ENCODE data around the gene CREM.

Gene CREM

GRCh38 chr10:35140126-35140525, 13.5 kb downstream of the CREM start:
- DNase-seq (ENCODE audit: insufficient read length), result no peak
- TF ChIP-seq POLR2AphosphoS5 (IDR thresholded peaks at IDR 0.05; ENCODE audit: low read depth, low read length) (no peak), TAF1 (IDR thresholded peaks at IDR 0.05; ENCODE audit: borderline replicate concordance, low read depth, low read length) (no peak), POLR2A (IDR thresholded peaks at IDR 0.05; ENCODE audit: low read depth, low read length) (no peak)
- no peak for FAIRE-seq

DNA sequence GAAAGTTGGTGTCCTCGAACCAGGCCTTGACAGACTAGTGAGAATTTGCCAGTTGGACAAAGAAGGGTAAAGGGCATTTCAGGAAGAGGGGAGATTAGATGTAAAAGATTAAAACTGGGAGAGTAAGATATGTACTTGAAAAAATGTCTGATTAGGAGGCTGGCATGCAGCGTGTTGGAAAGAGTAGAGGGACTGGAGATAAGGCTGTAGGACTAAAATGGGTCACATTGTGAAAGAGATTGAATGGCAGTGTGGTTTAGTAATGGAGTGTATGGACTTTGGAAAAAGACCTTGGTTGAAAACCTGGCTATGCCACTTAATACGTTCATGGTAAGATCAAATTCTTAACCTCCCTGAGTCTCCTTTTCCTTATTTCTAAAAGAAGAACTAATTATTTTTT, 14.1 kb downstream of the CREM start:
- FAIRE-seq (no peak), DNase-seq (ENCODE audit: insufficient read length) (no peak)
- no peak for TF ChIP-seq POLR2A (IDR thresholded peaks at IDR 0.05; ENCODE audit: low read depth, low read length)
- no peak for TF ChIP-seq TAF1 (IDR thresholded peaks at IDR 0.05; ENCODE audit: borderline replicate concordance, low read depth, low read length)
- TF ChIP-seq POLR2AphosphoS5 (IDR thresholded peaks at IDR 0.05; ENCODE audit: low read depth, low read length), result no peak

DNA sequence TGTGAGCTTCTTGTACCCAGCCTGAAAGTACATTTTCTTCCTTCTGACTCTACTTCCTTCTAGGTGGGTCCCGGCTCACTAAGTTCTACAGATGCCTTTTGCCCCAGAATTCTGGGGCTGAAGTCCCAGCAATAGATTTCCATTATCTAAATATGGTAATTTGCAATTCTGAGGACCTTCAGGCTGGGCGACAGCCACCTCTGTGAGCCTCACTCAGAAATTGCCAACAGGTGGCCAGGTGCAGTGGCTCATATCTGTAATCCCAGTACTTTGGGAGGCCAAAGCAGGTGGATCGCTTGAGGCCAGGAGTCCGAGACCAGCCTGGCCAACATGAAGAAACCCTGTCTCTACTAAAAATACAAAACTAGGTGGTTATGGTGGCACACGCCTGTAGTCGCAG, 23.7 kb downstream of the CREM start:
- TF ChIP-seq TAF1 (IDR thresholded peaks at IDR 0.05; ENCODE audit: borderline replicate concordance, low read depth, low read length) (no peak), POLR2AphosphoS5 (IDR thresholded peaks at IDR 0.05; ENCODE audit: low read depth, low read length) (no peak), POLR2A (IDR thresholded peaks at IDR 0.05; ENCODE audit: low read depth, low read length) (no peak)
- DNase-seq (ENCODE audit: insufficient read length) (no peak), FAIRE-seq (peak; percentile 53)

- TF ChIP-seq POLR2A (IDR thresholded peaks at IDR 0.05; ENCODE audit: low read depth, low read length) (no peak), TAF1 (IDR thresholded peaks at IDR 0.05; ENCODE audit: borderline replicate concordance, low read depth, low read length) (no peak), POLR2AphosphoS5 (IDR thresholded peaks at IDR 0.05; ENCODE audit: low read depth, low read length) (no peak)
- FAIRE-seq, result no peak
These were observed 26.3 kb downstream of the CREM start for GRCh38 chr10:35152992-35153391.

DNA sequence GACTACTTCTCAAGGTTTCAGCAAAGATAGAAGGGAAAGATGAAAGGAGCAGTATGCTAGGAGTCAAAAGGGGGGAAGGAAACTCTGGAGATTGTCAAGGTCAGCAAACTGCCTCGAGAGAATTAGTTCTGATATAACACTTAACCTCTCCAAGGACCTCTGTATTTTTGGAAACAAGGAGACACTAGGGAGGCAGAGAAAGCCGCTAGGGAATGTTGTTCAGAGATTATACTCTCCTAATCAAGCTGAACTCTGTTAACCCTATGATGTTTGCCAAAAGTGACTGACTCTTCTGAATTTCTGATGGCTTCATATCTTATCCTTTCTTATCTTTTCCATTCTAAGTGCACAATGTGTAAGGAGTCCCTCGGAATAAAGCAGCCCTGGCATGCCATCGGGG, 27.1 kb downstream of the CREM start:
- DNase-seq (ENCODE audit: insufficient read length) (no peak), FAIRE-seq (peak; percentile 90)
- TF ChIP-seq TAF1 (IDR thresholded peaks at IDR 0.05; ENCODE audit: borderline replicate concordance, low read depth, low read length), result no peak
- no peak for TF ChIP-seq POLR2AphosphoS5 (IDR thresholded peaks at IDR 0.05; ENCODE audit: low read depth, low read length)
- no peak for TF ChIP-seq POLR2A (IDR thresholded peaks at IDR 0.05; ENCODE audit: low read depth, low read length)

More at GRCh38 chr10:35152992-35153391, 26.3 kb downstream of the CREM start:
- no peak for DNase-seq (ENCODE audit: insufficient read length)

DNA sequence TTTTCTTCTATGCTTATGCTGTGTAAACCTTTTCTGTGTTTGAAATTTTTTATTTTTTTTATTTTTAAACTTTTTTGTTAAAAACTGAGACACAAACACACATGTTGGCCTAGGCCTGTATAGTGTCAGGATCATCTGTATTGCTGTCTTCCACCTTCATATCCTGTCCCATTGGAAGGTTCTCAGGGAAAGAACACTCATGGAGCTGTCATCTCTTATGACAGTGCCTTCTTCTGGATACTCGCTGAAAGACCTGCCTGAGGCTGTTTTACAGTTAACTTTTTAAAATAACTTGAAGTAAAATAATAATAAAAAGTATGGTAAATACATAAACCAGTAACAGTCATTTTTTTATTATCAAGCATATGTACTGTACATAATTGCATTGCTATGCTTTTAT, 34.1 kb downstream of the CREM start:
- no peak for FAIRE-seq
- no peak for TF ChIP-seq POLR2A (IDR thresholded peaks at IDR 0.05; ENCODE audit: low read depth, low read length)
- TF ChIP-seq TAF1 (IDR thresholded peaks at IDR 0.05; ENCODE audit: borderline replicate concordance, low read depth, low read length), result no peak
- TF ChIP-seq POLR2AphosphoS5 (IDR thresholded peaks at IDR 0.05; ENCODE audit: low read depth, low read length), result no peak
- DNase-seq (ENCODE audit: insufficient read length), result no peak

- DNase-seq (ENCODE audit: insufficient read length) (no peak), FAIRE-seq (no peak)
- no peak for TF ChIP-seq POLR2A (IDR thresholded peaks at IDR 0.05; ENCODE audit: low read depth, low read length)
- no peak for TF ChIP-seq TAF1 (IDR thresholded peaks at IDR 0.05; ENCODE audit: borderline replicate concordance, low read depth, low read length)
- TF ChIP-seq POLR2AphosphoS5 (IDR thresholded peaks at IDR 0.05; ENCODE audit: low read depth, low read length), result no peak
These were observed 35.3 kb downstream of the CREM start for GRCh38 chr10:35161906-35162305.

- FAIRE-seq (no peak), DNase-seq (ENCODE audit: insufficient read length) (no peak)
- TF ChIP-seq POLR2AphosphoS5 (IDR thresholded peaks at IDR 0.05; ENCODE audit: low read depth, low read length) (no peak), POLR2A (IDR thresholded peaks at IDR 0.05; ENCODE audit: low read depth, low read length) (no peak), TAF1 (IDR thresholded peaks at IDR 0.05; ENCODE audit: borderline replicate concordance, low read depth, low read length) (no peak)
These were observed 38.5 kb downstream of the CREM start for GRCh38 chr10:35165136-35165535.

DNA sequence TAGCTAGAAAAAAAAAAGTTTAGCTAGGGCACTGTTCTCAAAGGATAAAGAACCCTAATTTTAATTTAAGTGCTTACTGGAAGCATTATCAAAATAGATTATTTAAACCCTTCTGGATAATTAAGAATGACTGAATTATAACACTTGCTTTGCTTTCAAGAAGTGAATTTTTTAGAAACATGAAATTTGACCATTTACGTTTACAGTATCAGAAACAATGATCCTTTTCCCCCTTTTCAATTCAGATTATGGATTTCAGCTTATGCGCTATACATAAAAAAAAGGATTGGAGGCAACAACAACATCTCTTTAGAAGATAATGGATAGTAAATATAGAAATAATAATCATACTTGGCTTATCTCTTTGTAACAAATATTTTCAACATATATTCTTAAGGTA, 39.2 kb downstream of the CREM start:
- DNase-seq (ENCODE audit: insufficient read length), result no peak
- no peak for FAIRE-seq
- TF ChIP-seq POLR2A (IDR thresholded peaks at IDR 0.05; ENCODE audit: low read depth, low read length), result no peak
- TF ChIP-seq POLR2AphosphoS5 (IDR thresholded peaks at IDR 0.05; ENCODE audit: low read depth, low read length), result no peak
- TF ChIP-seq TAF1 (IDR thresholded peaks at IDR 0.05; ENCODE audit: borderline replicate concordance, low read depth, low read length), result no peak

DNA sequence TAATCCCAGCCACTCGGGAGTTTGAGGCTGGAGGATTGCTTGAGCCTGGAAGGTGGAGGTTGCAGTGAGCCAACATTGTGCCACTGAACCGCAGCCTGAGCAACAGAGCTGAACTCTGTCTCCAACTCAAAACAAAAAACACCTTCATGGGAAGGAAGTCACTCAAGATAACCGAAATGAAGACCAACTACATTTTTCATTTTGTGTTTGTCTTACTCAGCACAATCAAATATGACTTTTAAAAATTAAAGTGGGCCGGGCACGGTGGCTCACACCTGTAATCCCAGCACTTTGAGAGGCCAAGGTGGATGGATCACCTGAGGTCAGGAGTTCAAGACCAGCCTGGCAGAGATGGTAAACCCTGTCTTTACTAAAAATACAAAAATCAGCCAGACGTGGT, 40.0 kb downstream of the CREM start:
- TF ChIP-seq TAF1 (IDR thresholded peaks at IDR 0.05; ENCODE audit: borderline replicate concordance, low read depth, low read length) (no peak), POLR2A (IDR thresholded peaks at IDR 0.05; ENCODE audit: low read depth, low read length) (no peak), POLR2AphosphoS5 (IDR thresholded peaks at IDR 0.05; ENCODE audit: low read depth, low read length) (no peak)
- no peak for FAIRE-seq
- DNase-seq (ENCODE audit: insufficient read length), result no peak

- no peak for TF ChIP-seq POLR2AphosphoS5 (IDR thresholded peaks at IDR 0.05; ENCODE audit: low read depth, low read length)
- no peak for TF ChIP-seq TAF1 (IDR thresholded peaks at IDR 0.05; ENCODE audit: borderline replicate concordance, low read depth, low read length)
- TF ChIP-seq POLR2A (IDR thresholded peaks at IDR 0.05; ENCODE audit: low read depth, low read length), result no peak
- DNase-seq (ENCODE audit: insufficient read length) (no peak), FAIRE-seq (no peak)
These were observed 40.7 kb downstream of the CREM start for GRCh38 chr10:35167342-35167741.

DNA sequence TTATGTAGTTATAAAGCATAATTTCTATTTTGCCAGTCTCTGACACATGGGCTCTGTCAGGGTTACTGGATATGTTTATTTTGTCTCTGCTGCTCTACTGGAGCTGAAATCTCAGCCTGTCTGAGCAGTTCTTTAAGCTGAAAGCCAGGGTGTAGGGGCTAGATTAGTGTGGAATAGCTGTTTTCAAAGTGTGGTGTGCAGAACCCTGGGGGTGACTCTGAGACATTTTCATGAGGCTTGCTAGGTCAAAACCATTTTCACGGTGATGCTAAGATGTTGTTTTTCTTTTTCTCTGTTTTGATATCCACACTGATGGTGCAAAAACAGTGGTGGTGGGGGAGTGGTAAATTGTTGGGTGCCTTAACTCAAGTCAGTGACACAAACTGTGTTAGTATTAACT, 45.5 kb downstream of the CREM start:
- TF ChIP-seq POLR2A (IDR thresholded peaks at IDR 0.05; ENCODE audit: low read depth, low read length), result no peak
- TF ChIP-seq TAF1 (IDR thresholded peaks at IDR 0.05; ENCODE audit: borderline replicate concordance, low read depth, low read length), result no peak
- no peak for TF ChIP-seq POLR2AphosphoS5 (IDR thresholded peaks at IDR 0.05; ENCODE audit: low read depth, low read length)
- DNase-seq (ENCODE audit: insufficient read length) (no peak), FAIRE-seq (peak; percentile 57)

- TF ChIP-seq TAF1 (IDR thresholded peaks at IDR 0.05; ENCODE audit: borderline replicate concordance, low read depth, low read length) (no peak), POLR2A (IDR thresholded peaks at IDR 0.05; ENCODE audit: low read depth, low read length) (no peak), POLR2AphosphoS5 (IDR thresholded peaks at IDR 0.05; ENCODE audit: low read depth, low read length) (no peak)
- FAIRE-seq, result no peak
- DNase-seq (ENCODE audit: insufficient read length), result no peak
These were observed 45.9 kb downstream of the CREM start for GRCh38 chr10:35172574-35172973.

All from GM12892 (cell line).